Activated CD4-positive, alpha-beta T cell treated with anti-CD3 and anti-CD28 coated beads for 1 hour (primary cell): ENCODE data around the gene WNT7B.

Experiments used
- DNase-seq: peaks from one replicate; pipeline ENCODE4 v3.0.0-alpha.2; 2020

WNT7B gene

DNA sequence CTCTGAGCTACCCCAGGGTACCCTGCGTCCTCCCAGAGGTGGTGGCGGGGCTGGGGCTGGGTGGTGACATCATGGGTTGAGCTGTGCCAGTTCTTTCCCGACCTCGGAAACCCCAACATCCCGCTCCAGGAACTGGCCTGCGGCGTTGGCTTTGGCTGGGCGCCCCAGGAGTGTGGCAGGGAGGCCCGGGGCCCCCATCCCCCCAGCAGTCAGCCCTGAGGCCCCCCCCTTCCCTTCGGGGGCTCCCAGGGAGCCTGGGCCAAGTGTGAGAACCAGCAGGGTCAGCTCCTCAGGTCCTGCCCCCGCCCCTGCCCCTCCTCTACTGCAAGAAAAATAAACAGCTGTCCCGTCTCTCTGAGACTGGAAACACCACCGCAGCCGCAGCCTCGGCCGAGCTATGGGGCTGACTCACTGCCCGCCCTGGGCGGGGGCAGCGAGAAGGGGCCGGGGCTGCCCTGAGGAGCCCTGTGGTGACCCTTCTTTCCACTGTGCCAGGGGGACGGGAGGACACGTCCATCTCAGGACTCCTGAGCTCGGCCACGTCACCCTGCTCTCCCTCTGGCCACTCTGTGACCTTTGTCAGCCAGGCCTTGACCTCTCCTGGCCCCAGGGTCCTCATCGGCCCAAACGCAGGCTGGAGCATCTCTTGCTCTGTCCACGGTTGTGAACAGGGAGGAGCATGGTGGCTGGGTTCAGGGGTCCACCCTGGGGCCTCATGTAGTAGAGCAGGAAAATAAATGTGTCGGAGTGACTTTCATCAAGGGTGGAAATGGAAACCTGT, 73.4 kb downstream of the WNT7B start:
- no peak for DNase-seq

DNA sequence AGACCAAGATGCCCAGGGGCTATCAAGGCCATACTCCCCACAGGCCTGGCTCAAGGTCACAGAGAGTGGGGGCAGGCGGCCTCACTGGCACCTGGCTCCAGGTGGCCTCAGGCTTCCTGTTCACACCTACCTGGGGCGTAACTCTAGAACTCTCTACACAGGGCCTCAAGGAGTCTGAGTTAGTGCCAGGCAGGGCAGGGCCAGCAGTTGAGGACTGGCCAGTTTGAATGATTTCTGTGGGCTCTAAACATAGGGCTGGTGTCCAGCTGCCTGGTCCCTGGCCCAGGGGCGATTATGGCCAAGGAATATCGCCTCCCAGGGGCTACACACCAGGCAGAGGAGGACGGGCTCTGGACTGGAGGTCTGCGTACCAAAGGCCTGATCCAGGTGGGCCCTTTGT, 79.2 kb downstream of the WNT7B start:
- DNase-seq = no peak

DNA sequence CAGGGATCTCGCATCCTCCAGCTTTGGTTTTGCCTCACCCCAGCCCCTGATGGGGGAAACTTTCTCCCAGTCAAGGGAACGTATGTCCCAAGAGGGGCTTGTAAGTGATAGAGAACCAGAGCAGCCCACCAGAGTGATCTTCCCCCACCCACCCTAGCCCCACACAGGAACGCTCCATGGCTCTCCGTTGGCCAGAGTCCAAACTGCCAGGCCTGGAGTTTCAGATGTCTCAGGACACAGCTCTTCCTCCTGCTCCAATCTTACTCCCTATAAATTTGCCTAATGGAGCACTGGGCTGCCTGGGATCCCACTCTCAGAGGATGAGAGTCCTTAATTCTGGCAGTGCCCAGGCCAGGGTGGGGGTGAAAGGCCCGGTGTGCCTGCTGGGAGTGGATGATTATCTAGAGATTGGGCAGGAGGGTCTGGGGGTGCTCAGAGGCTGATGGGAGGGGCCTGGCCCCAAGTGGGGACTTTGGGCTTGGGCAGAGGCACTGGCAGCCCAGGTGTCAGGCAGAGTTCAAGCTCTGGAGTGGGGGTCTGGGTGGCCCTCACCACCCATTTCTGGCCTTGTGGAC, 79.9 kb downstream of the WNT7B start:
- no peak for DNase-seq

DNA sequence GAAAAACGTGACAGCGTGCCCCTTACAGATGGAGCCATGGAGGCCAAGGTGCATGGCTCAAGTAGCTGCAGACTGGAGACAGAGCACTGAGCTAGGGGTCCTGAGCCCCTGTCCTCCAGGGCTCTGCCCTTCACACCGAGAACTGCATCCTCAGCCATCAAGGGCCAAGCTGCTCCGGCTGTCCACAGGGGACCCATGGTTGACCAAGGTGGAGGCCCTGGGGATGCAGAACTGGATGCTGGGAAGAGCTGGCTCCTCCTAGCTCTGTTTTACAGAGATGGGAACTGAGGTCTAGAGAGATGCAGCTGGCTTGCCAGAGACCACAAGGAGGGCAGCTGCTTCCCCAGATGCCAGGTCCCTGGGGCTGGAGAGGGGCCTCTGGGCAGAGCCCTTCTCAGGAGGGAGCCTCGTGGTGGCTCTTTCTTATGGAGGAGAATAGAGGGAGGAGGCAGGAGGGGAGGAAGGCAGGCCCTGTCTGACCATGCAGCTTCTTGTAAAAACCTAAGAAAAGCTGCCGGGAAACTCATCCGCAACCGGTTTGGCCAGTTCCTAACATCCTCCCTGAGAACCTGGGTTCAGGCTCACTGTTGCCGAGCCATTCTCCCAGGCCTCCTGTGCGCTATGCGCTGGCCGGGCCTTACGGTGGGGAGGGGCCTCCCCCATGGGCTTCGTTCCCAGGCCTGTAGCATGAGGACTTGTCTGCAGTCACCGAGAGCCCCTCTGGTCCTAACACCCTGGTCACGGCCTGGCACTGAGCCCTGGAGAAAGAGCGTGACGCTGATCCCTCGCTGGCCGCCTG, 80.6 kb downstream of the WNT7B start:
- DNase-seq = no peak

DNA sequence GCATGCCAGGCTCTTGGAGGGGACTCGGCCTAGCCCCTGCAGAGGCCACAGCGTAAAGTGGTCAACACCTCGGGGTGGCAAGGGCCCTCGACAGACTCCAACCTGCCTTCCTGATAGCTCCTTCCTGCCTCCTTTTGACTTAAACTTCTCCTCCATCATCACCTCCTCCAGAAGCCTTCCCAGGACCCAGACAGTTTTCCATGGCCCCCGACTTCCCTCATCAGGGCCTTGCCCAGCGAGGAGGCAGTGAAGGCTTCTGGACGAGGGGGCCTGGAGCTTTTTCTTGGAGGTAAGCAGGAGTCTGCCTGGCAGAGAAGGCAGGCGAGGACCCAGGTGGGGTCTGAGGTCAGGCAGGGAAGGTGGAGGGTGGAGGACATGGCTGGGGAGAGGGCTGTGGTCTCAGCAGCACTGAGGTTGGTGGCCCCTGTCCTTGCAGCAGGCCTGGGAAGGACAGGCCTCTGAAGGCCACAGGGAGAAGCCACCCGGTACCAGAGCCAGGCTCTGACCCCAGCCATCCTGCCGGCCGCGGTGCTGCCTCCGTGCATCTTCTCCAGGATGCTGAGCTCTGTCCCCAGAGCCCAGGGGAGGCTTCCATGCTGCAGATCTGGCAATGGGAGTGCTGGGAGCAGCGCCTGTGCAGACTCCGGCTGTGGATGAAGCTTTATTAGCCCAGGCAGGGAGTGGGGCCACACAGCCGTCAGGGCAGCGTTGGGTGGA, 81.4 kb downstream of the WNT7B start:
- no peak for DNase-seq

DNA sequence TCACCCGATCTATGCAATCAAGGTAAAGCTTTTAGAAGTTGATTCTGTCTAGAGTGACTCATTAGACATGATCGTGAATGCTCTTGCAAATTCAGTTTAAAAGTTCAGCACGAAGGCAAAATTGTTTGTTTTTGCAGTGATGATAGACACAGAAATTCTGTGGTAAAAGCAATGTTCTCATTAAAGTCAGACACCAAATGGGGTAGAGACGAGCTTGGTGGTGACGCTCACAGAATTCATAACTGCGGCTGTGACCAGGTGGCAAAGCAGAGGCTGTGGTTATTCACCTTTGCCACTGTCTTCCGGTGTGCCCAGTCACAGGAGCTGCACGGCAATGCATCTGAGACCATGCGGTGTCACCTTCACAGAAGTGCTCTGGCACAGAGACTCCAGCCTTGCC, 83.4 kb downstream of the WNT7B start:
- no peak for DNase-seq

DNA sequence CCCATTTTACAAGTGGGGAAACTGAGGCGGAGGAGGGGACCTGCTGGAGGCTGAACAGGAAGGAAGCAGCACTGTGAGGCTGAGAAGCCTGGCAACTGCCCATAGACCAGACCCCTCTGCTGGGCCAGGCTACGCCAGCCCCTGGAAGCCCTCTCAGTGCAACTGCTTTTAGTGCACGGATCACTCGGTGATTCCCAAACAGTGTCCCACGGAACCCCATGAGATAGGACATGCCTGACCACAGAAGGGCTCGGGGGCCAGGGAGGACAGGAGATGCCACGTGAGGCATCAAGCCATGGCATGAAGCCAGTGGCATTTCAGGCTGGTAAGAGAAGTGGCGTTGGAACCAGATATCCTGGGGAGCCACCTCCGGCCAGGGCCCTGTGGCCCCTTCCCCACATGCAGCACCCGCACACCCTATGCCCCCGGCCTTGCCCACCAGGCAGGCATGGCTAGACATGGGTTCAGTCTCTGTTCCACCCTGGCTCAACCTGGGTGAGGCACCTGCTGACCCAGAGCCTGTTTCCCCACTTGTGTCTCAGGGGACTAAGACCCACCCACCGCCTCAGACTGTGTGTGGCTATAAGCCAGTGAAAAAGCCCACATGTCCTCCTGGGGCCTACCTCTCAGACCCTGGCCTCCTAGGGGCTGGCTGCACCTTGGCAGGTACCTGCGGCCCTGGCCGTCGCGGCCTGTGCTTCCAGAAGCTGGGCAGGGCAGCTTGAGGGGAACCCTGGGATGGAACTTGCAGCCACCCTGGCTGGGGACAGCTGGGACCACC, 84.1 kb downstream of the WNT7B start:
- no peak for DNase-seq

DNA sequence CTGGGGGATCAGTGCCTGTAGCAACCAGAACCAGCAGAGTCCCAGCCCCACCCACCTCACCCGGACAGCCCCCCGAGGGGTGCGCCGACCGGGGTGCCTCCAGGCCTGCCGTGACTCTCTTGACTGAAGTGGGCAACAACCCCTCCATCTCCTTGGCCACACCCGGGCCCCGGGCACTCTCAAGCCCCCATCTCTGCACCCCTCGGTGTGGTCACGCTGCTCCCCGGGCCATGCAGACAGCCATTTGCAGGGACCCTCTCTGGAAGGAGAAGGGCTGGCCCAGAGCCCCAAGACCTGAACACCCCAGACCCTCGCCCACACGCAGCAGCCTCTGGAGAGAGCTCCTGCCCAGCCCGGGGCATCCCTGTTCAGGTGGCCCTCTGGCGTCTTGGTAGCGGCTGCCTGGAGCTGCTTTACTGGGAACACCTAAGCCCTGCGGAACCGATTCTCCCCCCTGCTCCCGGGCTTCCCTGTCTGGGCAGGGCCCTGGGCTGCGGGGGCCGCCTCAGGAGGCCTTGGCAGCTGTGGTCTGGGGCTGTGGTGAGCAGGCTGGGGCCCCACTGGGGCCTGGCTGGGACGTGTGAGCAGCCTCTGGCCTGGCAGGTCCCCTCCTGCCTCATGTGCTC, 84.9 kb downstream of the WNT7B start:
- DNase-seq = no peak

DNA sequence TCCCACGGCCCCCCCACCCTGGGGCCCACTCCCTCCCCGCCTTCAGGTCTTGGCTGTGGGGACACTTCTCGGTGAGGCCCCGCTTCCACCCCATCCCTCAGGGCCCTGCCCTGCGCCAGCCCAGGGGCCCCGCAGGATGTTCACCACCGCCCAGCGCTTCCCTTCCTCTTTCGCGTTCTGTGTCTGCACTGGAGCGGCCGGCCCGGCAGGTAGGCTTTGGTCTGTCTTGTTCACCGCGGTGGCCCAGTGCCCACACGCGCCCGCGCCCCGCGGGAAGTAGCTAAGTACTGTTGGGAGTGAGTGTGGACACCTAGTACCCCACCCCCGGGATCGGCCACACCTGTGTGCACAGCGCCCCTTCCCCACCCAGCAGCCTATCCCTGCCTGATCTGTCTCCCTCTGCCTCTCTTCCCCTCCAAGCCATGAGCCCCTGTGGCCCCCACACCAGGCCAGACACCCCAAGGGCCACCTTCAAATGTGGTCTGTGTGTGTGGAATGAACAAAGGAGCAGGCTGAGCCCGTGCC, 85.4 kb downstream of the WNT7B start:
- no peak for DNase-seq

DNA sequence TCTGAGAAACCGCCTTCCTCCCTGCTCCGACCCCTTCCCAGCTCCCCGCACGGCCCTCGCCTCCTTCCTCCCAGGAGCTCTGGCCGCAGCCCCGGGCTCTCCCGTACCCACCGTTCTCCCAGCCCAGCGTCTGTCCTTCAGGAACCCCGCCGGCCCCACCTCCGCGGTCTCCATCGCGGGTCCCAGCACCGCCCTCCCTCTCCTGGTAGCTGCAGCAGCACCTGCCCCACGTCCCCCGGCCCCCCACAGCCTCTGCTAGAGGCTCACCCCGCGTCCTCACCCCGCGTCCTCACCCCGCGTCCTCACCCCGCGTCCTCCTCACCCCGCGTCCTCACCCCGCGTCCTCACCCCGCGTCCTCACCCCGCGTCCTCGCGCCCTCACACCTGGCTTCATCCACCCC, 85.9 kb downstream of the WNT7B start:
- DNase-seq = no peak

DNA sequence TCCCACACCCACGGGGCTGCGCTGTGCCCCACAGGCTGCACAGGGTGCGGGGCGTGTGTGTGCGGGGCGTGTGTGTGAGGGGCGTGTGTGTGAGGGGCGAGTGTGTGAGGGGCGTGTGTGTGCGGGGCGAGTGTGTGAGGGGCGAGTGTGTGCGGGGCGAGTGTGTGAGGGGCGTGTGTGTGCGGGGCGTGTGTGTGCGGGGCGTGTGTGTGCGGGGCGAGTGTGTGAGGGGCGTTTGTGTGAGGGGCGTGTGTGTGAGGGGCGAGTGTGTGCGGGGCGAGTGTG, 86.7 kb downstream of the WNT7B start:
- no peak for DNase-seq

DNA sequence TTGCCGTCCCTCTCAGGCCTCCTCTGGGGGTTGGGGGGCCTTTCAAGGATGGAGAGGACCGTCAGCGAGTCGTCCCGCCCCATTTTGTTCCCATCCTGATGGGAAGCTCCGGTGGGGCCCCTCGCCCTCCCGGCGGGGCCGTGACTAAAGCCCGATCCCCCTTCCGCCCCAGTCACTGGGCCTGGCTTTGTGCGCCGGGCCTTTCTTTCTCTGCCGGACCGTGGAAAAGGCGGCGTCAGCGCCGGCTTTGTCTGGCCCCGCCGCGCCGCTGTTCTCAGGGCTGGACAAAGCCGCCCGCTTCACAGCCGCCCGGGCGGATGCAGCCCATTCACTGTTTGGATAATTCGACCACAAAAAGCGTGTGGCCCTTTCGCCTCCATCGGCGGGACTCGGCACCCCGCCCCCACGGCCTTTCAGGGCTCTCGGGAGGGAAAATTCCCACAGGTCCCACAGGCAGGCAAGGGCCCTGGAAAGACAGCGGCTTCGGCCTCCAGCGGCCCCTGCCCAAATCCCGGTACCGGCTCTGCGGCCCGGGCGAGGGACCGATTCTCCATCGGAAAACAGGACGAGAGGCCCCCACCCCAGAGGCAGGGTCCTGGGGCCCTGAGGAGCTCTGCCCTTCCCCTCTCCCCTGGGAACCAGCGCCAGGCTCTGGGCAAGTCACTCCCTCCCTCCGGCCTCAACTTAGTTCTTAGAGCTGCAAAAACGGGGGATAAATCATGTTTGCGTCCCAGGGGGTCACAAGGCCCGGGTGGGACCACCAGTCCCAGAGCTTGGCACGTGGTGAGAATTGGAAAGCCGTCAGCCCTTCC, 87.2 kb downstream of the WNT7B start:
- no peak for DNase-seq

DNA sequence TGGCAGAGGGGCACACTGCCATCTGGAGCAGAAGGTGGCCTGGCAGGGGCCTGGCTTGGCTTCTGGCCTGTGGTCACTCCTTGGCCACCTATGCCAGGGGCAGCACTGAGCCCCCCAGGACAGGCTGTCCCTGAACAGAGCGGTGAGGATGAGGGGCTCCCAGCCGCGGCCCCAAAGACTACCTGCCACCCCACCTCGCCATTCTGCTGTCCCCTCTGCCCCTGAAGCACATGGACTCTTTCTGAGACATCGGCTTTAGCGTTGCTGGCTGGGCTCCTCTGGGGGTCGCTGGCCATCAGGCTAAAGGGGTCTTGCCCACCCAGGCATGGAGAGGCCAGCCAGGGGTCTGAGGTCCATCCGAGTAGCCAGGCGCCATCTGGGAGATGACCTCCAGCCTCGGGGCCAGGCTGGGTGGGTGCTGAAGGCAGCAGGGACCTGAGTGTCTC, 87.8 kb downstream of the WNT7B start:
- no peak for DNase-seq

DNA sequence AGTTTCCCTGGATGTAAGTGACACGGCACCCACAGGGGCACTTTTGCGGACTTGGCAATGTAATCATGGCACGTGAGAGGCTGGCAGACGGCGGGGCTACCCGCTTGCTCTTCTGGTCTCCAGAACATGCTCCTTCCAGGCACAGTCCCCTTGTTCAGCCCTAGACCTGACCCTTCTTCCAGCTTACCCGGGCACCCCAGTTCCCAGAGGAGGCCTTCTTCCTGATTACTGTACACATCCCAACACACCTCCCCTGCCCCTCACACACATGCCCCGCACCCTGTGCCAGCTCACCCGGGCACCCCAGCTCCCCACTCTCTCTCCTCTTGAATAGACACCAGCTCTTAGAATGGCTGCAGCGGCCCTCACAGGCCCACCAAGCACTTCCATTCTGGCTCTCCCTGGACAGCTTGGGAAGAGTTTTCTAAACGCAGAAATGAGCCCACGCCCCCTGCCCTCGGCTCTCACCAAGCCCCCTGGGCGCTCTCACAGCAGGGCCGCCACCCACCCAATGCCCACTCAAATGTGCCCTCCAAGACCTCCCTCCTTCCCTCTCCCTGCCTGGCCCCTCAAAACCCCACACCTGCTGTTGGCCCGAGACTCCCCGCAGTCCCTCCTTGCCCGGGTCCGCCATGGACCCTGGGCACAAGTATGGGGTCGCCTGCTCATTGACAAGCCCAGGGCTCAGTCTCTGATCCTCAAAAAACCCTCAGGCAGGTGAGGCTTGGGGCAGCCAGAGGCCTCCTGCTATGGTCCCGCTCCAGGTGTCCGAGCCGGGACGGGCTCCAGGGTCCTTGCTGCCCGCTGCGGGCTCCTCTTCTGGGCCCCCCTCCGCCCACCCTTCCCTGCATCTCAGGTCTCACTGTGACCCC, 88.5 kb downstream of the WNT7B start:
- no peak for DNase-seq

DNA sequence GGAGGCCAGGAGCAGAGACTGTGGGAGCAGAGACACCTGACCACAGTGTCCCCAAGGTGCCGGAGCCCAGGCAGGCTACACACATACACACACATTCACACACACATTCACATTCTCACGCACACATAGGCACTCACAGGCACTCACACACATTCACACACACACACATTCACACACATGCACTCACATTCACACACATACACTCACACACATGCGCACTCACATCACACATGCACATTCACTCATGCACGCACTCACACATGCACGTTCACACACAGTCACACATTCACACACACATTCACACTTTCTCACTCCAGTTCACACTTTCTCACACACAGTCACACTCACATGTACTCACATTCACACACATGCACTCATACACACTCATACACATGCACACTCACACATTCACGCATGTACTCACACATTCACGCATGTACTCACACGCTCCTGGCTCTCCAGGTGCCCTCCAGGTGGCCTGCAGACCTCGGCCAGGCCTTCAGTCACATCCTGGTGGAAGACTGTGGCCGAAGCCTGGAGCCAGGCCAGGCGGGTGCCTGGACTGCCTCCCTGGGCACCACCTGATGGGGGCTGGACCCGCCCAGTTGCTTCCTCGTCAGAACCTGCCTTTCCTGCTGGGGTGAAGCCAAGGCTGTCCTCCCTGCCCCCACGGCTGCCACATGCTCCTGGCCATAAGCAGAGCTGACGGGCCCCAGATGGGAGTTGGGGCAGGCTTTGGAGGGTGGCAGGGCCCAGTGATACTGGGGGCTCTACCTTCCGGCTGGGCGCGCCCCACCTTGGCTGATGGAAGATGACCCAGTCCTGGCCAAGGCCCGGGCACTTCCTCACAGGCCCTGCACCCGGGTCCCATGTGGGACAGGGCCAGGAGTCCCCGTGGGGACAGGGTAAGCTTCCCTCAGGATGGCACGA, 89.5 kb downstream of the WNT7B start:
- no peak for DNase-seq

DNA sequence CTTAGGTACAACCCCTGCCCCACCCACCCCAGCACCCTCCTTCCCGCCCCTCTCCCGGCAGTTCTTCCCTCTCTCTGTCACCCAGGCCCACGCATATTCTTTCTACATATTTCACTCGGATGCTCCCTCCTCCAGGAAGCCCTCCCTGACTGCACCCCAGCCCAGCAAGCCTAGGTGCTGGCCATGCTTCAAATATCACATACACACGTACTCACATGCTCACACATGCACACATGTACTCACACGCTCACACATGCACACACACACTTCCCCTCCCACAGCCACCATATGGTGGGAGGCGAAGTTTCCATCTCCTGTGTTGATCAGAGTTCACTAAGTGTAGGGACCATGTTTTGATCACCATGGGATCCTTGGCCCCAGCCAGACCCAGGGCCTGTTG, 90.4 kb downstream of the WNT7B start:
- no peak for DNase-seq

DNA sequence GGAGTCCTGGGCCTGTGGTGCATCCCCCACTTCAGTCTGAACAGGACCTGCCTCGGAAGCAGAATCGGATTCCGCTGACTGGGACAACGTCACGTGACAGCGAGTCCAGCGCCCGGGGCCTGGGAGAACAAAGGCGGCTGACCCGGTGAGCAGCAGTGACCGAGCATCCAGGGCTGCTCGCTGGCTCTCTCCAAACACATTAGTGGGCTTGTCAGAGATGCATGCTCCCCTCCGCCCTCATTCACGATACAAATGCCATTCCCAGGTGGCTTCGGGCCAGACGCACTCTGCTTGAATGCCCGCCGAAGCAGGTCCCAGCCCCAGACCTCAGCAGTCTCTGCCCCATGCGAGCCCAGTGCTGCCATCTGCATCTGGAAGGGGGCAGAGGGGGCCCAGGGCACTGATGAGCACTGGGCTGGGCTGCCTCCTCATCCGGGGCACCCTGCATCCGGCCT, 91.0 kb downstream of the WNT7B start:
- DNase-seq = no peak

DNA sequence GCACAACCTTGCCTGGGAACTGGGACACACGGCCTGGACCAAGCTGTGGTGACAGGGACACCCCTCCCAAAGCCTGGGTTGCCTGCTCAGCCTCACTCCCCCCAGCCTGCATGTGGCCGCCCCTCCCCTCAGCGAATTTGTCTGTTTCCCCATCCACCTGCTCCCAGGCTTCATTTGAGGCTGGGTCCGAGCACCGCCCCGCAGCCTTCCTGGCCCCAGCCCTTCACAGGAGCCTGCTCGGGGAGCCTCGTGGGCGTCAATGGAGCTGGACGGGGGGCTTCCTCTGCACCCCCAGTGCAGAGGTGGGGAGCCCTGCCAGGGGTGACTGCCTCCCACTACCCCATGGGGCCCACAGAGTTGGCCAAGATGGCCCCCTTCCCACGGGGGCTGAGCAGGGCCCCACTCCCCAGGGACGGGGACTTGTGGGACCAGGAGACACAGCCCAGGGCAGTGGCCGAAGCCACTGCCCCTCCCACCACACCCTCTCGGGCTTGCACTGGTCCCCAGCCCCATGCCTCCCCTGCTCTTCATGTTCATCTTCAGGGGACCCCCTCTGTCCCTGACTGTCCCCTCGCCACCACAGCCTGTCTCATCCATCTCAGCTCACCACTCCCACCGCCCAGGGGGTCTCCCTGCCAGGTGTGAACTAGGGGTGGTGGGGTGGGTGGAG, 91.7 kb downstream of the WNT7B start:
- no peak for DNase-seq
